HTR-8/SVneo (cell line): ENCODE data around the gene ZNF611.
A peak's percentile ranks its signal among the peaks of the same experiment; 100 is the strongest.
"Not testable (repeated sequence)": the region's sequence is repeated elsewhere in the genome, so short reads cannot be mapped to it uniquely, and the experiment has no call there.

Experiments used
- DNase-seq: peaks from one replicate; pipeline ENCODE4 v3.0.0; 2011; ENCODE audit warnings: low spot score, mixed read lengths; ENCODE audit not compliant: insufficient read length
- FAIRE-seq: peaks from 2 replicates; lab custom pipeline; 2011; peaks lifted over from hg19 to GRCh38; lab: Jason Lieb, UNC

Gene ZNF611

DNA sequence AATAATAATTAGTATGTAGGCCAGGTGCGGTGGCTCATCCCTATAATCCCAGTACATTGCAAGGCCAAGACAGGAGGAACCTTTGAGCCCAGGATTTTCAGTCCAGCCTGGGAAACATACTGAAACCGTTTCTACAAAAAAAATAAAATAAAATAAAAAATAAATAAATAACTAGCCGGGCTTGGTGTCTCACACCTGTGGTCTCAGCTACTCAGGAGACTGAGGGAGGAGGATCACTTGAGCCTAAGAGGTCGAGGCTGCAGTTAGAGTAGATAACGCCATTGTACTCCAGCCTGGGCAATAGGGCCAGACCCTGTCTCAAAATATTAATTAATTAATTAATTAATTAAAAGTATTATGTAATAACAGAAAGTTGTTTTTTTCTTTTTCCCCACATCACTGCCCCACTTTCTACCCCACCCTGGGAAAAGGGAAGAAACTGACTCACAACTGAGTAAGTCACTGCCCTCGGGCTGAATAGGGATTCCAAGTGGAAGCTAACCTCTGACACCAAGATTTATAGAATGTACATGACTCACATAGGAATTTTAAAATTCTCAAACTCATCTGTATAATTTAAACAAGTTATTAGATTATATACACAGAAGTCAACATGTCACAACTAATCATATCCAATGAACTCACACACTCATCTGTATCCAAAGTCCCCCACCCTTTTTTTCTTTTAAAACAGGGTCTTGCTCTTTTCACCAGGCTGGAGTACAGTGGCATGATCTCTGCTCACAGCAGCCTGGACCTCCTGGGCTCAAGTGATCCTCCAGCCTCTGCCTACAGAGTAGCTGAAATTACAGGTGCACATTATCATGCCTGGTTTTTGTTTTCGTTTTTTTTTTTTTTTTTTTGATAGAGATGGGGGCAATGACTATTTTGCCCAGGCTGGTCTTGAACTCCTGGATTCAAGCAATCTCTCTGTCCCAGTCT is 12.5 kb downstream of the ZNF611 start:
- DNase-seq (peak; percentile 72), FAIRE-seq (no peak)

- not testable (repeated sequence) for FAIRE-seq, DNase-seq
Measured at GRCh38 chr19:52720541-52720940, 14.3 kb downstream of the ZNF611 start.

DNA sequence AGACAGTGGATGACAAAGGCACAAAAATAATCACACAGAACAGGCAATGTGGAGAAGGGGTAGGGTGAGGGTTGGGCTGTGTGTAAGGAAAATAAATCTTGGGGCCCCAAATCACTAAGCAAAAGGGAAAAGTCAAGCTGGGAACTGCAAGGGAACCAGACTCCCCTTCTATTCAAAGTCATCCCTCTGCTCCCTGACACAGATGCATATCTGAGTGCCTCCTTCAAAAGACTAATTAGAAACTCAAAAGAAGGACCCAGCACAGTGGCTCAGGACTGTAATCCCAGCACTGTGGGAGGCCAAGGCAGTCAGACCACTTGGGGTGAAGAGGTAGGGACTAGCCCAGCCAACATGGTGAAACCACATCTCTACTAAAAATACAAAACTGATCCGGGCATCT is 18.3 kb downstream of the ZNF611 start:
- DNase-seq (no peak), FAIRE-seq (no peak)

DNA sequence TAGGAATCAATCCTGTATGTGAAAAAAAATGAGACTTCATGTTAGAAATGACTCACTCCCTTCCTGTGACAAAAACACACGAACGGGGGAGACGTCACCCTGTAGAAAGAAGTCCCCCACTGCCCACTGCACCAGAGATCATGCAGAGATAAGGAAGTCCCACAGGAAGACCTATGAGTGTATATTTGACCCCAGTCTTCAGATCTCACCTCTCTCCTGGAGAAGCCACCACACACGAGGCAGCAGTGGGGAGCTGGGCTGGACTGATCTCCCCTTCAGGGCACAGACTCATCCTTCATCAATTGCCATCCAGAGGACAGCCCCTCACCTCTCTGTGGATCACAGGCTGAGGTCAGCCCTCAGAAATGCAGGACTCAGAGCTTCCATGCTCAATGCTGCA is 18.9 kb downstream of the ZNF611 start:
- FAIRE-seq: peak; percentile 62
- peak; percentile 11 for DNase-seq

DNA sequence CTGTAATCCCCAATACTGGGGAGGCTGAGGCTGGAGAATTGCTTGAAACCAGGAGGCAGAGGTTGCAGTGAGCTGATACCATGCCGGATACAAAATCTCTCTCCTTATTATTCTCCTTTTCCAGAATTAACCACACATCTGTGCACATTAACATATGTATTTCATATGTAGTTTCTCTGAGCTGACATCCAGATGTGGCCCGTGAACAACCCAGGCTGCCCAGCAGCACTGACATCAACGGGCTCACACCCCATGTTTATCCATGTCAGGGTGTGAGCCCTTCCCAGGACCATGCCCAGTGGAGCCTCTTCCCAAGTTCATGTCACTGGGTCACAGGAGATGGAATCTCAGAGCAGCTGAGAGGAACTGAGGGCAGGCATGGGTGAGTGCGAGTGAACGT is 19.5 kb downstream of the ZNF611 start:
- FAIRE-seq, DNase-seq: not testable (repeated sequence)

DNA sequence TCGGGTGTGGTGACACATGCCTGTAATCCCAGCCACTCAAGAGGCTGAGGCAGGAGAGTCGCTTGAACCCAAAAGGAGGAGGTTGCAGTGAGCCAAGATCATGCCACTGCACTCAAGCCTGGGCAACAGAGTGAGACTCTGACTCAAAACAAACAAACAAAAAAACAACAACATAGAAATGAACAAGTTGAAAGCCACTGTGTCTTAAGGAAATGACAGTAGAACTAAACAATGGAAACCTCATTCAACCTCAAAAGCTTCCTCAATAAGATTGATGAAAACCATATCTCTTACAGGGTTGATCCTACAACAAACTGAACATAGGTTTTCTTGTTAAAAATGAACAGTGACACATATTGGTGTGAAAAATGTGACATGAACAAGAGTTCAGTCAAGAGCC is 21.8 kb downstream of the ZNF611 start:
- not testable (repeated sequence) for DNase-seq, FAIRE-seq

GRCh38 chr19:52711661-52712060 is 23.2 kb downstream of the ZNF611 start:
- not testable (repeated sequence) for DNase-seq, FAIRE-seq

- no peak for FAIRE-seq
- DNase-seq: no peak
Measured at GRCh38 chr19:52710538-52710937, 24.3 kb downstream of the ZNF611 start.

DNA sequence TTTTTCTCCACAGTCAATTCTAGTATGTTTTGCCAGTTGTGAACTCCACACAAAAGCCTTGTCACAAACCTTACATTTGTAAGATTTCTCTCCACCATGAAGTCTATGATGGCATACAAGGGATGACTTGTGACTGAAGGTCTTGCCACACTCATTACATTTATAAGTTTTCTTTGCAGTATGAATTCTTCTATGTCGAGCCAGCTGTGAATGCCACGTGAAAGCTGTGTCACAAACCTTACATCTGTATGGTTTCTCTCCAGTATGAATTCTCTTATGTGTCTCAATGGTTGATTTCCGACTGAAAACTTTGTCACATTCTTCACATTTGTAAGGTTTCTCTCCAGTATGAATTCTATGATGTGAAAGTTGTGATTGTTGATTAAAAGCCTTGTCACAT is 29.2 kb downstream of the ZNF611 start:
- not testable (repeated sequence) for FAIRE-seq, DNase-seq

DNA sequence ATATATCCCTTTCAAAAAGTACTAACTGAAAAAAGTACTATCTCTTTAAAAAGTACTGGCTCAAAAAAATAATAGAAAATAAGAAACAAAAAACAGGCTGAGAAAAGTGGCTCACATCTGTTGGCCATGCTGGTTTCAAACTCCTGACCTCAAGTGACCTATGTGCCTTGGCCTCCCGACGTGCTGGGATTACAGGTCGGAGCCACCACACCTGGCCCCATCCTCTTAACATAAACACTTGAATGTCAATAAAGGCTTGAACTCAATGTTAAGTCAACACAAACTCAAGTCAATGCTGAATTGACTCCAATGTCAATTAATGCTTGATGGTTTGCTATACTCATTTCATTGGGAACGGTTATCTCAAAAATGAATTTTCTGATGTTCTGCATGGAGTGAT is 30.9 kb downstream of the ZNF611 start:
- DNase-seq (no peak), FAIRE-seq (no peak)

DNA sequence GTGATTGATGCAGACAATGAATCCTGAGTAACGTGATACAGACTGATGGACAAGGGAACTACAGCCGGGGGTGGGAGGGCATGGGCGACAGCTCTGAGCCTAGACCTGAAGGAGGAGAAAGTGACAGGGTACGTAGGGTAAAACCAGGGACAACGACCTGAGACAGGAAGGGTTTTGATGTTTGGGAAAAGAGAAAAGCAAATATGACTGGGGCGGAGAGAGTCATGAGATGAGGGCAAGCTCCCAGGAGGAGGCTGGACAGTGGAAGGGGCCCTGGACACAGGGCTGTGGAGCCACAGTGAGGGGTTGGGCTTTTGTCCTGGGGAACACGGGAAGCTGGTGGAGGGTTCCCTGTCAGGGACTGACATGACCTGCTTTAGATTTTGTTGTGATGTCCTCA is 34.2 kb downstream of the ZNF611 start:
- FAIRE-seq (no peak), DNase-seq (no peak)

DNA sequence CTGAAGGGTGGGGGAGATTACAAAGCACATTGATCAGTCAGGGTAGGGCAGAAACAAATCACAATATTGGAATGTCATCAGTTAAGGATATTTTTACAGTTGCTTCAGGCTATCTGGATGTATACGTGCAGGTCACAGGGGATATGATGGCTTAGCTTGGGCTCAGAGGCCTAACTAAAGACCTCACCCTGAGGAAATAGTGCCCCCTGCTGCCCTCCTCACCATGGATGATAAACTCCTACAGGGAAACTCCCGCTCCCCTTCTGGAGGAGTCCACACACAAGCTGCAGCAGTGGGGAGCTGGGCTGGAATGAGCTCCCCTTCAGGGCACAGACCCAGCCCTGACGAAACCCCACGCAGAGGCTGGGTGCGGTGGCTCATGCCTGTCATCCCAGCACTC is 35.3 kb downstream of the ZNF611 start:
- not testable (repeated sequence) for DNase-seq, FAIRE-seq

DNA sequence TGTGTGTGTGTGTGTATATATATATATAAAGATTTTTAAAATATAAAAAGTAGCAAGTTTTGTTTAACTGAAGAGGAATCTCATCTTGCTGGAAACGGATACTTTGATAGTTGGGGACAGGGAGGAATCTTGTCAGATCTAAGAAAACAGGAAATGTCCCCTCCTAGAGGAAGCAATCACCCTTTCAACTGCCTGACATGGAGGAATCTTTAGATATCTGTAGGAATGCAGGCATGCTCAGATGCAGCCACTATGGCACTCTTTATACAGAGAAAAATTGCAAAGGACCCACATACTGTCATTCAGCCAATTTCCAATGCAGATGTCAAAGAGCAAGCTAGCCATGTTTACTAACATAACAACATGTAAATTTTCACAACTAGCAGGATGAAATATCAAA is 38.8 kb downstream of the ZNF611 start:
- FAIRE-seq (no peak), DNase-seq (no peak)

- FAIRE-seq: no peak
- no peak for DNase-seq
Measured at GRCh38 chr19:52694921-52695320, 39.9 kb downstream of the ZNF611 start.

DNA sequence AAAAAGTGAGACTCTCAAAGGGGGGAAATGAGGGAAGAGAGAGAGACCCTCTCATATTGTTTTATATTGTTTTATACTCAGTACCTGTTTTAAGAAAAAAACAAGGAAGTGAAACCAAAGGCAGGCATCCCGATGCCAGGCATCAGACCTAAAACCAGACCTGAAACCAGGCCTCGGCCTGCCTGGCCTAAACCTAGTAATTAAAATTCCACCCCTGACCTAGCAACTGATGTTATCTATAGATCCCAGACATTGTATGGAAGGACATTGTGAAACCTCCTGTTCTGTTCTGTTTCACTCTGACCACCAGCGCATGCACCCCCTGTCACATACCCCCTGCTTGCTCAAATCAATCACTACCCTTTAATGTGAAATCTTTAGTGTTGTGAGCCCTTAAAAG is 40.6 kb downstream of the ZNF611 start:
- not testable (repeated sequence) for DNase-seq, FAIRE-seq

GRCh38 chr19:52692431-52693008 is 42.3 kb downstream of the ZNF611 start:
- FAIRE-seq: no peak

GRCh38 chr19:52691737-52692136 is 43.1 kb downstream of the ZNF611 start:
- FAIRE-seq (no peak), DNase-seq (no peak)

More at GRCh38 chr19:52692431-52693008, 42.3 kb downstream of the ZNF611 start:
- no peak for DNase-seq

- no peak for DNase-seq
- no peak for FAIRE-seq
Measured at GRCh38 chr19:52691215-52691610, 43.6 kb downstream of the ZNF611 start.

DNA sequence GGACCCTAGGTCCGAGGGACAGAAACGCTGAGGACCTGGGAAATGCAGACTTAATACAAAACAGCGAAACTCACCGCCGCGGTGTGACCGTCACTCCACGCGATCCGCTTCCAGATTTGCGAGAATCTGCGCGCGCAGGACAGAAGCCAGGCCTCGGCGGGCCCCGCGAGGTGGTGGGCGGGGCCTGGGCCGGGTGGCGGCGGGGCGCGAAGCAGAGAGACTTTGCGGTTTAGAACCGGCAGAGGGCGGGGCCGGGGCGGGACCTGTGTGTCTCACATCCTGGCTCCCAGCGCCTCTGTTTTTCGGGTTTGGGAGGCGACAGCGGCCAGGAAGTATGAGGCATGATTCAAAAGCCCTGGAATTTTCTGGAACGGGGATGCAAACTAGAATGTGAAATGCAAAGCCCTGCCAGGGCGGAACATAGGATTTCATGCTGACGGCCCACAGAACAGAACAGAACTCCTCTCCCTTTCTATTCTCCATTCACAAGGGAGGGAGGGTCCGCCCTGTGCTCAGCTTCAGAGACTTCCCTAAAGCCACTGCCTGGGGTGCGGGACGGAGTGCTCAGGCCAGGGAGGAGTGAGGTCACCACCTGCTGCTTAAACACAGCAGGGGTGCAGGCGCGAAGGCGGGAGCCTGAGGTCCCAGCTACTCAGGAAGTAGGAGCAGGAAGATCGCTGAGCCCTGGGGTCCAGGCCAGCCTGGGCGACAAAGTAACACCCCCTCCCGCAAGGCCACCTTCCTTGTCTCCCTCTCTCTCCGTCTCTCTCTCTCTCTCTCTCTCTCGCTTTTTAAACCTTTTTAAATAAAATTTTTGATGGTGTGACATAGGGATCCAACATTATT is 44.3 kb downstream of the ZNF611 start:
- peak; percentile 52 for FAIRE-seq
- DNase-seq: peak; percentile 77

- DNase-seq: no peak
Measured at GRCh38 chr19:52689843-52690368, 44.9 kb downstream of the ZNF611 start.

More at GRCh38 chr19:52689843-52690368, 44.9 kb downstream of the ZNF611 start:
- no peak for FAIRE-seq
